IMR-90 (cell line): ENCODE data around the gene PPP3CA. TPM values are rescaled to one million over a fixed set of nuclear protein-coding genes. Genes with fewer than 3 reads are reported as not detected.

Source experiments
- ATAC-seq: fragments of 200-7000 bp; cut with Tn5 transposase; 2 replicates; pipeline ENCODE4 v1.9.1; 2020; ENCODE audit warnings: low read depth, mild to moderate bottlenecking, moderate library complexity
- Bru-seq: library from RNA; stranded (reverse); fragments of 400-500 nt; gene quantifications from one replicate; lab custom pipeline; 2021; lab: Mats Ljungman, UMichigan
- BruChase-seq, 2 experiments: library from RNA; stranded (reverse); fragments of 400-500 nt; gene quantifications; one replicate each; lab custom pipeline; 2021; lab: Mats Ljungman, UMichigan
- BruUV-seq: library from RNA; stranded (reverse); fragments of 400-500 nt; replicated peaks from 2 replicates; lab custom pipeline; 2021; lab: Mats Ljungman, UMichigan
- CTCF ChIA-PET: fragments of 300-600 bp; formaldehyde crosslinking; extraction: SDS; loops from one replicate; lab custom pipeline; 2021; ENCODE audit warnings: antibody characterized with exemption; lab: Yijun Ruan, JAX
- POLR2A ChIA-PET: fragments of 300-600 bp; sonication (Branson Sonifier 250); formaldehyde crosslinking; loops from one replicate; lab custom pipeline; 2022; ENCODE audit warnings: antibody characterized with exemption; ENCODE audit not compliant: unreplicated experiment; lab: Charles Lee
- DNase-seq: peaks from one replicate; pipeline ENCODE4 v3.0.0; 2013
- H2AFZ ChIP-seq: replicated peaks from 2 replicates; pipeline ENCODE3; 2013; ENCODE audit warnings: low read length, mild to moderate bottlenecking; ENCODE audit not compliant: poor library complexity
- H2AK5ac ChIP-seq: 2 replicates; pipeline ENCODE4 v1.6.1; 2013; ENCODE audit warnings: low read depth, low read length, inconsistent platforms
- H2AK9ac ChIP-seq: replicated peaks from 2 replicates; pipeline ENCODE3; 2013; ENCODE audit warnings: mild to moderate bottlenecking, low read depth, low read length, moderate library complexity; ENCODE audit not compliant: poor library complexity
- H2BK120ac ChIP-seq: 2 replicates; pipeline ENCODE4 v1.6.1; 2013; ENCODE audit warnings: low read depth, low read length, inconsistent platforms
- H2BK15ac ChIP-seq: 3 replicates; pipeline ENCODE4 v1.6.1; 2013; ENCODE audit warnings: low read depth, low read length, inconsistent platforms
- H2BK20ac ChIP-seq: 2 replicates; pipeline ENCODE4 v1.6.1; 2013; ENCODE audit warnings: low read depth, mild to moderate bottlenecking, inconsistent platforms, low read length, moderate library complexity
- H2BK5ac ChIP-seq: 2 replicates; pipeline ENCODE4 v1.6.1; 2013; ENCODE audit warnings: mild to moderate bottlenecking, low read depth, low read length, inconsistent platforms; ENCODE audit not compliant: poor library complexity, severe bottlenecking
- H3K14ac ChIP-seq: replicated peaks from 2 replicates; pipeline ENCODE4 v1.6.1; 2013; ENCODE audit warnings: low read depth, low read length, inconsistent platforms
- H3K18ac ChIP-seq: 2 replicates; pipeline ENCODE4 v1.6.1; 2013; ENCODE audit warnings: low read depth, low read length, control low read depth
- H3K23ac ChIP-seq: 2 replicates; pipeline ENCODE4 v1.6.1; 2013; ENCODE audit warnings: low read depth, low read length, inconsistent platforms
- H3K27ac ChIP-seq: 2 replicates; pipeline ENCODE4 v1.5.1; 2013; ENCODE audit warnings: mild to moderate bottlenecking, control low read depth, low read length; ENCODE audit not compliant: insufficient read depth
- H3K27me3 ChIP-seq: 2 replicates; pipeline ENCODE4 v1.6.1; 2013; ENCODE audit warnings: low read length; ENCODE audit not compliant: control insufficient read depth, insufficient read depth
- H3K36me3 ChIP-seq: 2 replicates; pipeline ENCODE4 v1.6.1; 2013; ENCODE audit warnings: low read length, mixed read lengths; ENCODE audit not compliant: control insufficient read depth, insufficient read depth
- H3K4ac ChIP-seq: 2 replicates; pipeline ENCODE4 v1.6.1; 2013; ENCODE audit warnings: low read depth, low read length, inconsistent platforms
- H3K4me1 ChIP-seq: 2 replicates; pipeline ENCODE4 v1.6.1; 2013; ENCODE audit warnings: low read length, mixed read lengths; ENCODE audit not compliant: control insufficient read depth, insufficient read depth
- H3K4me2 ChIP-seq: 2 replicates; pipeline ENCODE4 v1.6.1; 2013; ENCODE audit warnings: low read depth, mild to moderate bottlenecking, control low read depth, low read length, moderate library complexity
- H3K4me3 ChIP-seq: 2 replicates; pipeline ENCODE4 v1.5.1; 2013; ENCODE audit warnings: low read depth, mild to moderate bottlenecking, control low read depth, low read length, moderate library complexity; ENCODE audit not compliant: insufficient read depth
- H3K56ac ChIP-seq: 2 replicates; pipeline ENCODE4 v1.6.1; 2013; ENCODE audit warnings: low read length, inconsistent platforms; ENCODE audit not compliant: insufficient read depth; ENCODE audit errors: extremely low read depth
- H3K79me1 ChIP-seq, 2 experiments: 2 replicates each; pipeline ENCODE4 v1.6.1; 2013; ENCODE audit warnings: low read length in 2 of 2, inconsistent platforms in 1 of 2, low read depth in 1 of 2
- H3K9ac ChIP-seq: 2 replicates; pipeline ENCODE4 v1.6.1; 2013; ENCODE audit warnings: low read depth, low read length, control low read depth
- H3K9me1 ChIP-seq: 2 replicates; pipeline ENCODE4 v1.6.1; 2013; ENCODE audit warnings: low read length, inconsistent platforms; ENCODE audit not compliant: insufficient read depth
- H3K9me3 ChIP-seq: 2 replicates; pipeline ENCODE4 v1.6.1; 2013; ENCODE audit warnings: low read length; ENCODE audit not compliant: control insufficient read depth, insufficient read depth
- H4K20me1 ChIP-seq: 2 replicates; pipeline ENCODE4 v1.6.1; 2013; ENCODE audit warnings: low read length, inconsistent platforms; ENCODE audit not compliant: insufficient read depth
- H4K5ac ChIP-seq: 2 replicates; pipeline ENCODE4 v1.6.1; 2013; ENCODE audit warnings: mild to moderate bottlenecking, low read depth, low read length, control low read depth
- H4K8ac ChIP-seq, 2 experiments: 2 replicates each; pipeline ENCODE4 v1.6.1; 2013; ENCODE audit warnings: low read depth in 2 of 2, low read length in 2 of 2, control low read depth in 1 of 2, inconsistent platforms in 1 of 2
- H4K91ac ChIP-seq: 2 replicates; pipeline ENCODE4 v1.6.1; 2013; ENCODE audit warnings: low read depth, low read length, inconsistent platforms; ENCODE audit not compliant: insufficient read depth
- BHLHE40 ChIP-seq: fragments of 150-350 bp; IDR thresholded peaks from 2 replicates; pipeline ENCODE4 v1.6.1; 2016; ENCODE audit warnings: mild to moderate bottlenecking, low read depth, low read length
- CEBPB ChIP-seq: IDR thresholded peaks from 2 replicates; pipeline ENCODE4 v1.6.1; 2012; ENCODE audit warnings: low read depth, low read length, improper control_type of control experiment
- ELK1 ChIP-seq: fragments of 150-350 bp; IDR thresholded peaks from 2 replicates; pipeline ENCODE4 v1.6.1; 2016; ENCODE audit warnings: low read depth, mild to moderate bottlenecking, low read length, moderate library complexity, borderline replicate concordance
- FOS ChIP-seq: fragments of 150-350 bp; IDR thresholded peaks from 2 replicates; pipeline ENCODE4 v1.6.1; 2016; ENCODE audit warnings: low read depth, low read length
- MAFK ChIP-seq: IDR thresholded peaks from 2 replicates; pipeline ENCODE4 v1.6.1; 2012; ENCODE audit warnings: low read depth, low read length, improper control_type of control experiment
- MAZ ChIP-seq: IDR thresholded peaks from 2 replicates; pipeline ENCODE4 v1.6.1; 2012; ENCODE audit warnings: low read depth, mild to moderate bottlenecking, low read length, improper control_type of control experiment, moderate library complexity, borderline replicate concordance
- NFE2L2 ChIP-seq: fragments of 150-350 bp; IDR thresholded peaks from 2 replicates; pipeline ENCODE4 v1.6.1; 2016; ENCODE audit warnings: low read depth, mild to moderate bottlenecking, low read length
- RAD21 ChIP-seq: IDR thresholded peaks from 2 replicates; pipeline ENCODE4 v1.6.1; 2012; ENCODE audit warnings: low read length, improper control_type of control experiment
- USF2 ChIP-seq: fragments of 150-350 bp; IDR thresholded peaks from 2 replicates; pipeline ENCODE4 v1.6.1; 2017; ENCODE audit warnings: mild to moderate bottlenecking, antibody characterized with exemption, low read length, low read depth
- WGBS, 2 experiments: methylation state at CpG; one replicate each; pipeline versions ENCODE4 v1.1.5 to v1.1.7; 2013; ENCODE audit warnings: missing lambda C conversion rate in 2 of 2; ENCODE audit not compliant: insufficient read length in 1 of 2; ENCODE audit errors: extremely low coverage in 2 of 2; 5-methylcytosine and 5-hydroxymethylcytosine counted together
- dilution Hi-C: fragments of 300-500 bp; cut with HindIII; formaldehyde crosslinking; loops from one replicate; pipeline ENCODE4 v1.14.3; 2018; ENCODE audit warnings: low sequenced_read_pairs; ENCODE audit not compliant: unreplicated experiment
- in situ Hi-C: fragments of 300-500 bp; cut with MboI; formaldehyde crosslinking; loops from 3 replicates; pipeline ENCODE4 v1.14.3; 2019; ENCODE audit warnings: low sequenced_read_pairs, inconsistent platforms, mixed read lengths
- intact Hi-C: fragments of 100-400 bp; cut with micrococcal nuclease; formaldehyde crosslinking; loops from 2 replicates; pipeline ENCODE4 v1.10.0; 2022
- long read RNA-seq: library from polyadenylated mRNA; unstranded; transcript quantifications from one replicate; pipeline ENCODE4 v2.0.0, GENCODE V29; 2021; ENCODE audit not compliant: unreplicated experiment
- polyA plus RNA-seq, 3 experiments: library from polyadenylated mRNA; depleted of rRNA; stranded (reverse); fragments of >200 nt; gene quantifications; 2 replicates each; pipeline ENCODE4 v1.2.3, GENCODE V29; 2012; ENCODE audit warnings: low replicate concordance in 1 of 3
- total RNA-seq: library from RNA; depleted of rRNA; stranded (reverse); fragments of >200 nt; gene quantifications from 2 replicates; pipeline ENCODE4 v1.2.3, GENCODE V29; 2012; rRNA removed

The PPP3CA gene
- total RNA-seq (48.6 and 52.5 TPM in 2 replicates), polyA plus RNA-seq (2012; rRNA removed) (11.4 and 14.5 TPM in 2 replicates), Bru-seq, nascent RNA (percentile 85 among the genes with signal in this experiment), BruChase-seq, experiment 1, labeled RNA remaining after a 6-hour chase (percentile 61 among the genes with signal in this experiment), BruChase-seq, experiment 2, labeled RNA remaining after a 2-hour chase (percentile 74 among the genes with signal in this experiment)
- polyA plus RNA-seq (2012; cell fraction: cytosol; rRNA removed): 3.9 and 4.6 TPM in 2 replicates
- 2.2 and 8.0 TPM in 2 replicates for polyA plus RNA-seq (2012; cell fraction: nucleus; rRNA removed; ENCODE audit: low replicate concordance)
- long read RNA-seq, transcript PPP3CA-202 (13 exons, 3,604 nt): major isoform, 70 of 93 reads
- long read RNA-seq, partial matches to known transcripts: 7 of 93 reads
- long read RNA-seq, other reads (novel, unspliced or antisense): 16 of 93 reads

DNA sequence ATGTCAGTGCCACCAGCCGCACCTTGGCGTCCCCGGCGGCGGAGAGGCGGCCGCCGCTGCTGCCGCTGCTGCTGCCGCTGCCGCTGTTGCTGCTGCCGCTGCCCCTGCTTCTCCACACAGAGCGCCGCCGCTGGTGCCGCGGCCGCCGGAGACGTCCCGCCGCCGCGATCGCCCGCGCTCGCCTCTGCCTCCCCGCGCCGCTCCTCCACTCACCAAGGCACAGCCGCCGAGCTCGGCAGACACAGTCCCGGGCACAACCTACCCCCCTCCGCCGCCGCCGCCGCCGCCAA is at the start of gene PPP3CA:
Gene PPP3CA (minus strand): TSS at position 260 of the 290 bp plus-strand sequence.
- Histone ChIP-seq H3K27me3 (no peaks in the 10 kb centered on the region), H3K18ac (peak within 1 kb of the TSS; percentile 74), H3K27ac (peak within 1 kb of the TSS; percentile 95), H4K91ac (peak within 1 kb of the TSS; percentile 73), H2AK9ac (peak within 1 kb of the TSS; percentile 98), H4K20me1 (peaks cover 21% of the 10 kb centered on the region), H2BK120ac (peak within 1 kb of the TSS; percentile 91), H2BK15ac (peak within 1 kb of the TSS; percentile 91; the same call in 2 of the 3 replicates), H2BK5ac (peak within 1 kb of the TSS; percentile 93), H3K4ac (peak within 1 kb of the TSS; percentile 88), H3K23ac (peak within 1 kb of the TSS; percentile 99), H3K56ac (peak within 1 kb of the TSS; percentile 87), H3K9me3 (no peaks in the 10 kb centered on the region), H2AFZ (peak within 1 kb of the TSS; percentile 98), H3K4me3 (peak within 1 kb of the TSS; percentile 94), H3K79me1 (peaks cover 7 to 42% of the 10 kb centered on the region in 2 experiments; a peak in 3 of 4 replicates), H3K9me1 (peaks cover 11% of the 10 kb centered on the region; the same call in 1 of the 2 replicates), H2AK5ac (peak within 1 kb of the TSS; percentile 58), H4K5ac (peak within 1 kb of the TSS; percentile 65), H3K9ac (peak within 1 kb of the TSS; percentile 86), H3K4me2 (peak within 1 kb of the TSS; percentile 85), H3K36me3 (no peaks in the 10 kb centered on the region), H3K14ac (peak within 1 kb of the TSS; percentile 93), H2BK20ac (no peak within 1 kb of the TSS), H4K8ac (peak within 1 kb of the TSS; percentile 72 to 86; a peak in 3 of 4 replicates), H3K4me1 (peaks cover 8% of the 10 kb centered on the region)
- intact Hi-C loops (loop anchor here (1.0 to 10.0 kb wide), 6 partner anchors 70 to 1352 kb away; no protein-coding TSS in a partner anchor), in situ Hi-C loops (no loop called here), dilution Hi-C loops (no loop called here)
- POLR2A ChIA-PET: interaction anchor here (0.6 to 1.4 kb wide), 3 partner anchors 11 to 137 kb away, joined by 3 to 14 read pairs (median 5); no protein-coding TSS in a partner anchor
- DNase-seq (no peak), ATAC-seq (no peak)
- 0% methylated on average over 9 of the region's 41 CpGs; no CpG with 5 or more reads in 1 of the 2 experiments for WGBS, 2 experiments
- CTCF ChIA-PET: no interaction called here
- no TSS peak for BruUV-seq
- TF ChIP-seq MAZ: no peak
- no peak for TF ChIP-seq CEBPB
- no peak for TF ChIP-seq ELK1
- TF ChIP-seq NFE2L2: no peak
- no peak for TF ChIP-seq MAFK
- TF ChIP-seq RAD21: no peak; the same call in 1 of the 2 replicates
- no peak for TF ChIP-seq BHLHE40
- TF ChIP-seq FOS: no peak
- TF ChIP-seq USF2: no peak
